Measurements from ENCODE around the gene BRINP1. TPM values are rescaled to one million over a fixed set of nuclear protein-coding genes. Genes with fewer than 3 reads are reported as not detected.

BRINP1 gene, protein sequence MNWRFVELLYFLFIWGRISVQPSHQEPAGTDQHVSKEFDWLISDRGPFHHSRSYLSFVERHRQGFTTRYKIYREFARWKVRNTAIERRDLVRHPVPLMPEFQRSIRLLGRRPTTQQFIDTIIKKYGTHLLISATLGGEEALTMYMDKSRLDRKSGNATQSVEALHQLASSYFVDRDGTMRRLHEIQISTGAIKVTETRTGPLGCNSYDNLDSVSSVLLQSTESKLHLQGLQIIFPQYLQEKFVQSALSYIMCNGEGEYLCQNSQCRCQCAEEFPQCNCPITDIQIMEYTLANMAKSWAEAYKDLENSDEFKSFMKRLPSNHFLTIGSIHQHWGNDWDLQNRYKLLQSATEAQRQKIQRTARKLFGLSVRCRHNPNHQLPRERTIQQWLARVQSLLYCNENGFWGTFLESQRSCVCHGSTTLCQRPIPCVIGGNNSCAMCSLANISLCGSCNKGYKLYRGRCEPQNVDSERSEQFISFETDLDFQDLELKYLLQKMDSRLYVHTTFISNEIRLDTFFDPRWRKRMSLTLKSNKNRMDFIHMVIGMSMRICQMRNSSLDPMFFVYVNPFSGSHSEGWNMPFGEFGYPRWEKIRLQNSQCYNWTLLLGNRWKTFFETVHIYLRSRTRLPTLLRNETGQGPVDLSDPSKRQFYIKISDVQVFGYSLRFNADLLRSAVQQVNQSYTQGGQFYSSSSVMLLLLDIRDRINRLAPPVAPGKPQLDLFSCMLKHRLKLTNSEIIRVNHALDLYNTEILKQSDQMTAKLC
- 0.12 TPM in 1 of 2 replicates, not detected in the other for total RNA-seq

DNA sequence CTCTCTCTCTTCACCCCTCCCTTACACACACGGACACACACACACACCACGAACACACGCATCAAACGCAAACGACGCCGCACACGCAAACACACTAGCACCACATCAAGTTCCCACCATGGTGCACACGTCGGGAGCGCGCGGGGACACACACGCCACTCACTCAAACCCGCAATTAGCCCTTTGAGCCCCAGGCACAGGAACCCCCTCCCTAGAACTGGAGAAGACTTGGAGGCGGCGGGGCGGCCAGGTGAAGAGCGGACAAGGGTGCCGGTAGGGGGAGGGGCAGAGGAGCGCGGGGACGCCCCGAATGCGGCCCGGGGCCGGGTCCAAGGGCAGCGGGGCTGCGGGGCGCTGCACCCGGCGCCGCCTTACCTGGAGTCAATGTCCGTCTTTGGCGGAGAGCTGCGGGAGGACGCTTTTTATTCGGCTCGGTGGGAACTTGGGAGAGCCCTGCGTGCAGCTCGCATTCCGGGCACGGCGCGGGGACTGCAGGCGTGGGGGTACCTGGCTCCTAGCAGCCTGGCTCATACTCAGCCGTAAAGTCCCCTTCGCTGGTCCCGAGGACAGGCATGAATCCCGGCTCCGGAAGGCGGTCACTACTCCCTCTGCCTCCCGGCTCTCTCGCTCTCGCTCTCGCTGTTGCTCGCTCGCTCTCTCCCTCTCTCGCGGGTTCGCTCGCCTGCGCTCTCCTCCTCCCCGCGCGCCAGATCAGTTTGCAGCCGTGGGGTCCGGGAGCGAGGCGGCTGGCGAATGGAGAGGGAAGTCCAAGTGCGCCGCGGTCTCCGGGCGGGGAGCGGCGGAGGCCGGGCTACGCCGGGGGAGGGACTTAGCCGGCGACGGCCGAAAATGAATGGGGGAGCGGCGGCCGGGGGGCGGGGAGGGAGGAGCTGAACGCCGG is at the start of gene BRINP1:
Gene BRINP1, minus strand, starts transcription at position 755 of the 901 bp plus-strand sequence. CDS start 56,080 bp downstream, outside the sequence.
- DNase-seq (ENCODE audit: extremely low read depth, low read depth, low spot score): no peak

DNA sequence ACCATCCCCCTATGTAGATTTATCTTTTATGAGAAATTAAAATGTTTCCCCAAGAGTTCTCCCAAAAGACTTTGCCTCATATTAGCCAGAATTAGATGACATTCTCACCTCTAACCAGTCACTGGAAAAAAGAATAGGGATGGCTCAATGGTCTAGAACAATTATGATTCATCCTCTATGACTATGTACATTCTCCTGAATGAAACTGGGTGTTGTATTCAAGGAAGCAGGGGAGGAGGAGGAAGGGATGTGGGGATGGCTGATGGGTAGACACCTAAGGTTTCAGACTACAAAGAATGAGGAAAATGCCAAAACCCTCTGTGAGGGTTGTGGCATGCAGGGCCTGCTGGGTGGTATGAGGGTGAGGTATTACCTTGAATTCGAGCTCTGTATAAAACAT is 49.5 kb upstream of the BRINP1 start:
- no peak for DNase-seq (ENCODE audit: extremely low read depth, low read depth, low spot score)

DNA sequence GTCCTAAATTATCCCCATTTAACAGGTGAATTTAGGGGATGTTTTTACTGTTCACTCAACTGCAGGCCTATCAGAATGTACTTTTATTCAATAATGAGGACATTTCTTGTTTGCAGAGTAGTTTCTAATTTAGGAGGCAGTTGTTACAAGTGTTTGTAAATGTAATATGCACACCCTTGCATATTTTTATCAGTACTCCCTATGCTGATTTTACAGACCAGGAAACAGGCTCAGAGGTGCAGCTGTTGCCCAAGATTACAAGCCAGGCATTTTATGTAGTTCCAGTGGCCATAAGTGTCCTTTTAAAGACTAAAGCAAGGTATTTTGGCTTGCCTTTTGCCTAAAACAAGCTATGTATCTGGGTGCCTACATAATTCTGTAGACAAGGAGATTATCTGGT is 47.6 kb upstream of the BRINP1 start:
- no peak for DNase-seq (ENCODE audit: extremely low read depth, low read depth, low spot score)

DNA sequence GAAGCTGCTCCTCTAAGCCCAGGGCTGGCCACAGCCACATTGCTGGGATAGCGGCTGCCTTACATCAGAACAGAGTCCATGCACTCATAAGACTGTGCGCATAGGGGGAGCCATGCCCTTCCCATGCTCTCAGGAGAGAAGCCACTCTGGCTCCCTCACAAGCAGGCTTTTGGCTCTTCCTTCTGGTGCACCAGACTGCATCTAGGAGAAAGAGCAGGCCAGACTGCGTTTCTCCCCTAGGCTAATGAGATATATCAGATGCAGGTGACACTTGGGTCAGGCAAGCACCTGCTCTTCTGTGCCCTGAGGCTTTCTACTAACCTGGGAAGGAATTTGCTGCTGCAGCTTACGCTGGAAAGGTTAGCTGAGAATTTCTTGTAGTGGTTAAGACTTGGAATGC is 43.2 kb upstream of the BRINP1 start:
- no peak for DNase-seq (ENCODE audit: extremely low read depth, low read depth, low spot score)

DNA sequence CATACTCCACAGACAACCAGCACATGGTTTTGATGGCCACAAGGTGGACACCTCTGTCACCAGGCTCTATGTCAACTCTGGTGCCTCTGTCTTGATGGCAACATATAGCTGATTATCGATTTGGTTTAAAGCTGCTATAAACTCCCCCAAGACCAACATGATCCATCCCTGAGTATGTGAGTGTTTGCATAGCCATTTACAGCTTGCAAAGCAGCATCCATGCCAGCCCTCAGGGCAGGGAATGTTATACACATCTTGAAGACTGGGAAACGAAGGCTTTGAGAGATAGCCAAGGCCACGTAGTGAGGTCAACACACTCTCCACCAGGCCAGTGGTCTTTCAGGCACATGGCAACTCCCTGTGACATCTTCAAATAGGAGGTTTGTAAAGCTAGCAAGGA is 40.3 kb upstream of the BRINP1 start:
- DNase-seq (ENCODE audit: extremely low read depth, low read depth, low spot score): no peak

DNA sequence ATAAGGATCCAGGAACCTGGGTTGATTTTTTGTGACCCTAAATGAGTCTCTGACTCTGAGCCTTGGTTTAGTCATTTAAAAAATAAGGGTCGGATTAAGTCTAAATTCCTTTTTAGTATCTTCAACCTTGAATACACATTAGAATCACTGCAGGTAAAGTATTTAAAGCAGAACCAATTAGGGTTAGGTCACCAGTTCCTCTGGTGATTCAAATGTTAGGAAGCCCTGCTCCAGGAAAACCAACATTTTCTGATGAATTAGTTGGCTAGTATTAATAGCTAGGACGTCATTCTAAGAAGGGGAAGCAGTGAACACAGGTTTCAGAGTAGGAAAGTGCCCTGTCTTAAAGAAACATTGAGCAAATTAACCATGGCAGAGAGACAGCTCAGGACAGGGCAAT is 31.4 kb upstream of the BRINP1 start:
- no peak for DNase-seq (ENCODE audit: extremely low read depth, low read depth, low spot score)

DNA sequence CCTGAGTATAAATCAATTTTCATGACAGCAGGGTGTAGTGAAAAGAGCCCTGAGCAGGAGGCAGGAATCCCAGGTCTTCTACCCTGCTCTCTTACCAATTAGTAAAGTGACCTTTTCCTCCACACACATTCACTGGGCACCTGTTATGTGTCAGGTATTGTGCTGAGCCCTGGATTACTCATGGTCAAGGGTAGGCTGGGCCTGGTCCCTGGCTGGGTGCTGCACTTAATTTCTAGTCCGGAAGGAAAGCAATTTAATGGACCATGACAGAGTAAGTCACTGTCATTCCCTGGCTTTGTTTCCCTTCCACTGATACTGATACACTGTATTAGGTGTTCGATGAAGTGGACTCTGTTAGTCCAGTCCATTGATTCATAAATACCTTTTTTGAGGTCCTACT is 29.1 kb upstream of the BRINP1 start:
- DNase-seq (ENCODE audit: extremely low read depth, low read depth, low spot score): no peak

DNA sequence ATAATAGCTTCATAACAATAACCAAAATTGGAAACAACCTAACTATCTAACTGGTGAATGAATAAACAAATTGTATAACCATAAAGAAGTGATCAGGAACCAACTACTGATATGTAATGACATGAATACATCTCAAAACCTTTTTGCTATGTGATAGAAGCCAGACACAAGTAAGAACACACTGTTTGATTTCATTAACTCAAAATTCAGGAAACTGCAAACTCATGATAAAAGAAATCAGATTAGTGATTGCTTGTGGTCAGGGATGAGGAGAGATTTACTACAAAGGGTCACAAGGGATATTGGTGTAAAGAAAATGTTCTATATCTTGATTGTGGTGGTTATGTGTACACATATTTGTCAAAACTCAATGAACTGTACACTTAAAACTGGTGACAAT is 22.6 kb upstream of the BRINP1 start:
- no peak for DNase-seq (ENCODE audit: extremely low read depth, low read depth, low spot score)

DNA sequence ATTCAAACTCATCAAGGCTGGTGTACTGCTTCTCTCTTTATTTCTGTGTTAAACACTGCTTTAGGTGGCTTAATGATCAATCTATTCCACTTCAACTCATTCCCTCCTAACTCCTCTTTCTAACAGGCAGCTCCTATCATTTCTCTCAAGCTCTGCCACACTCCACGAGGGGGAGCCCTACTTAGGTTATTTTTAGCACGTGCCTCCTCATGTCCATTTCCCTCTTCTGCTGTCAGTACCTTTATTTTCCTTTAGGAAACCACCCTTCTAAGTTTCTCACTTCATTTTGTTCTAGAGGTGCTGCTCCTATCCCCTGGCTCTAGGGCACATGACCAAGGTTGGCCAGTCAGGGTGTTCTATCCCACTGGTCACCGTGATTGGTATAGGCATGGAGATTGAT is 6.7 kb upstream of the BRINP1 start:
- no peak for DNase-seq (ENCODE audit: extremely low read depth, low read depth, low spot score)

DNA sequence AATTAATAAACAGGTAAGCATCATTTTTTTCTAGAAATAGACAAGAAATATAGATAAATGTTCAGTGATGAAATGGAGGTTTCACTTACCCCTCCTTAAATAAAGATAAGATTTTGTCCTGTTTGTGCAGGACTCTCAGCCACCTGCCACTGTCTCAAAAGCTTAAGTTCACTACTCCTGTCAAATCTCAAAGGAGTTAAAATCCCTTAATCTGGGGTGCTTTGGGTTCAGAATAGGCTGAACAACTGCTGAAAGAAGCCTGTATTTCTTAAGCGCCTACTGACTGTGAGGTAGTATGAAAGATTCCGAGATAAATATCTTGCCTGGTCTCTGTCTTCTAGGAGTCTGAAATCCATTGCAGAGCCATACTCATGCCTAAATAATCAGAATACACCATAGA is 3.7 kb upstream of the BRINP1 start:
- DNase-seq (ENCODE audit: extremely low read depth, low read depth, low spot score): no peak

DNA sequence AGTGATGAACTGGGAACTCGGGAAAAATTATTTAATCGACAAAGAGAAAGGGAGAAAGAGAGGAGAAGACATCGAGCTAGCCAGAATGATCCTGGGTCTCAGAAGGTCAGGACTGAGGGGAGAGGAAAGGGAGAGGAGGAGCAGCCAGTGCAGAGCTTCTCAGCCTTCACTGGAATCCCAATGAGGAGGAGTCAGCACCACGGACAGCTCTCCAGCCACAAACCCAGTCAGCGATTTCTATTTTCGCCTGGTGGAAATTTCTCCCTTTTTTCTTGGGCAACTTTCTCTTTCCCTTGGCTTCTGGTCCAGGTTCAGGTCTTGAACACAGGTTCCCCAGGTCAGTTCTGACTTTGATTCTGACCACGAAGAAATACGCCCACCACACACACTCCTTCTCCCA is 1.6 kb upstream of the BRINP1 start:
- DNase-seq (ENCODE audit: extremely low read depth, low read depth, low spot score): no peak

DNA sequence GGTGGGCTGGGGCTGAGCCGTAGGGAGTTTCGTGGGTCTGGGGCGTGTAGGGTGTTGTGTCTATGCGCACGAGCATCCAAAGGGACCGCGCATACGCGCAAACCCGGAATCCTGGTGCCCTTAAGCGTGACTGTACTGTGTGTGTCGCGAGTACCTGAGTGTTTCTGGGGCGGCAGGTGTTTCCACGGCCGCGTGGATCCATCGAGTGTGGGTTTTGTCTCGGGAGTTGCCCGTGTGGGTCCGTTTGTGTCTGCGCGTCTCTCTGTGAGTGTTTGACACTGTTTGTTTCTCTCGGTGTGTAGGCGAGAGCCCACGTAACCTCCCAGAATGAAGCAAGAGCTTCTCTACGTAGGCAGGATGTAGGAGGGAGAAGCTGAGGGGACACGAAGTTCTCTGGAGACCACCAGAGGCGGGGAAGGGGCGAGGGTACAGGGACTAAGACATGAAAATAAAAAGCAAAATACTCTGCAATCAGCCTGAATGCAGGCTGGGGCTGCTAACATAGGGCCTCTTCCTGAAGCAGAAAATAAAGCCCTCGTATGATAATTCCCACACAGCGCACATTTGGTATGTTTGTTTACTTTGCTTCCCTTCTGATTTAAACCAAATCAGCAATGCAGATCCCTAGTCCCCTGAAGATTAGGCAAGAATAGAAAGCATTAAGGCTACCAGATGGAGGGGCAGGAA is 588 bp upstream of the BRINP1 start:
- no peak for DNase-seq (ENCODE audit: extremely low read depth, low read depth, low spot score)

DNA sequence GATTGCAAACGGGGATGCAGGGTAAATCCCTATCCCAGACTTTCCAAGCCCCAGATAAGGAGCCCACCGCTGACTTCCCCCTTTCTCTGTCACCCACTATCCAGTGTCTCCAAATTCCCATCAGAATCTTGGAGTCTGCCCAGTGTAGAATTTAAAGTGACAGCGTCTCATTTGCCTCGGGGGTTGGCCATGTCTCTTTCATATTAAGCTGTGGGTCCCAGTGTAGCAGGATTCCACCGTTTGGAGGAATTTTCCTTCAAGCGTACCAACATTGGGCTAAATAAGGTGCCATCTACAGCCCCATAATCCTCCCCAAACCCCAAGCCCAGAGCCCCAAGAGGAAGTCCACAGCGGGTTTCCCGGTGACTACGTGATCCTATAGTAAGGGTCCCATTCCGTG is 1.1 kb downstream of the BRINP1 start:
- DNase-seq (ENCODE audit: extremely low read depth, low read depth, low spot score): no peak

DNA sequence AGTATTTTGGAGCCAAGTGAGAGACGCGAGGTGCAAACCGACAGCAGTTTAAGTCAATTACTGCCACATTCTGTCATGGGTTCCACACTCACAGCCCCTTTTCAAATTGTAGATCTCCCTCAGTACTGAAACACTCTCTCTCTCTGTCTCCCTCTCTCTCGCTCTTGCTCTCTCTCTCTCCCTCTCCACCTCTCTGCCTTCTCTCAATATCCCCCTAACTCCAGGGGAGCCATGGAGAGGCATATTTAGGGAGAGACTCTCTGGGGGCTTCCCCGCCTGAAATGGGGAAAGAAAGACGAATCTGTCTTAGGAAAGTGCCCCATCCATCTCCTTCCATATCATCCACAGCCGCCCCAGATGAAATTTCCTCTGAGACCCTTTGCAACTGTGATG is 1.6 kb downstream of the BRINP1 start:
- no peak for DNase-seq (ENCODE audit: extremely low read depth, low read depth, low spot score)

DNA sequence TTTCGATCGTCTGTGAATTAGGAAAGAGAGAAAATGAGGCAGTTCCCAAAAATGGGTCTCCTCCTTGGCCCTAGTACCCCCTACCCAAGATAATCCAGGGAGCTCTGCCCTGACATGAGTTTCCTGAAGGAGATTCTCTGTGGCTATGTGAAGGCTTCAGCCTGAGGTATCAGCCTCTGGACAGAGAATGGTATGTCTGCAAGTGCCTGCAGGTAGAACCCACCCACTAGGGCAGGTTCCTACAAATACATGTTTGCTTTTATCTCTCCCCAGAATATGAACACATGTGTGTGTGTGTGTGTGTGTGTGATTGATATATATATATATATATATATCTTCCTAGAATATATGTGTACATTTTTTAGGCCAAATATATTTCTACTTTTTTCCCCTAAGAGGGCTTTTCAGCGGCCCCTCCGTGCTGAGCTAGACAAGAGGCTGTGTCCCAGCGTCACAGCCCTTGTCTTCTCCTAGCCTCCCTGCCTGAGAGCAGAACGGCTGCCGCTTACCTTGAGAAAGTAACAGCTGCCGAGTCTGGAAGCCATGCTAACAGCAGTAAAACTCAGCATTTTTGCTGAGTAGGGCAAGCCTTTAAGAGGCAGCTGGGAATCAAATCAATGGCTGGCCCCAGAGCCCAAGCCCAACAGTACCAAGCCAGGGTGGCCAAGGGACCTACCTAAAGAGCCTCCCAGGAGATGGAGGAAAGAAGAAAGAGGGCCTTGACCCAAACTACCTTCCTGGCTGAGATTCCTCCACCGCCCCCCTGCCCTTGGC is 2.1 kb downstream of the BRINP1 start:
- DNase-seq (ENCODE audit: extremely low read depth, low read depth, low spot score): no peak

DNA sequence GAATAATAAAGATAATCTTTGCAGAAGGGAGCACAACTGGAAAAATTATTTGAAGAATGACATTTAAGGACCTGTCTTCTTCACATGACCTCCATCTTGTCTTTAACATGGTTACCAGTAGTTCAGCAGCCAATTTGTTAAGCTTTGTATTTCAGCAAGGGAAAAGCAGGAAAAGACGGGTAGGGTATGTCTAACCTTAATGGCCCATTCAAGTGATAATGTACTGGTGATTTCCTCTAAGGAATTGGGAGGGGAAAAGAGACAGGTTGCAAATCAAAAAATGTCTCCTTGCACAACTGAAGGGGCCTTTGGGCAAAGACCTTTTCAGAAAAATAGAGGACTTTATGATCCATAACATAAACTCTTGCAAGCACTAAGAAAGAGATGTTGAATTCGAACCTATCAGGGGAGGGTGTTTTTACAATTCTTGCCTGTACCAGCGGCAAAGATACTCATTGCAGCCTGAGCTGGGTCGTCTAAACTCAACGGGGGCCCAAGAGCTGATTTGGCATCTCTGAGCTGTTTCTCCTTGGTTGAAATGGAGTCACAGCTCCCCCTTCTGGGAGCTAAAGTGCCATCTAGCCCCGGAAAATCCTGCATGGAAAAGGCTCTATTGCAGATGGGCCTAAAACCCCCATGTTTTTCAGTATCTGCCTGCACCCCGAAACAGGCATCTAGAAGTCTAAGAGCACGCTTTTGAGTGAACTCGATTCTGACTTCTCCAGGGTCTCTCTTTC is 3.8 kb downstream of the BRINP1 start:
- no peak for DNase-seq (ENCODE audit: extremely low read depth, low read depth, low spot score)

DNA sequence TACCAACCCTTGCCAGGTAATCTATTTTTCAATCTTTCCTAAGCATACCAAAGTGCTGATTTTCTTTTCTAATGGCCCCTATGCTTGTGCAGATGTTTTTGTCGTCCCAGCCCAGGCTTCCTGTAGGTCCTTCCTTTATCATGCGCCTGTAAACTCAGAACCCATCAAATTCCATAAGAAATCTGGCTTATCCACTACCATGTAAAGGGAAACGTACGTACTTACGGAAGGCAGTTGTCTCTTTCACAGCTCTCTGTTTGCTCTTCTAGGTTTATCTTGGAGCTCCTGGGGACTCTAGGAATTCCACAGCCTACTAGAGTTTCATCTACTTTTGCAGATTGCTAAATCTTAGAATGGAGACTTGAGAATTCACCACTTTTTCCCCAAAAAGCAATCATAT is 9.0 kb downstream of the BRINP1 start:
- no peak for DNase-seq (ENCODE audit: extremely low read depth, low read depth, low spot score)

DNA sequence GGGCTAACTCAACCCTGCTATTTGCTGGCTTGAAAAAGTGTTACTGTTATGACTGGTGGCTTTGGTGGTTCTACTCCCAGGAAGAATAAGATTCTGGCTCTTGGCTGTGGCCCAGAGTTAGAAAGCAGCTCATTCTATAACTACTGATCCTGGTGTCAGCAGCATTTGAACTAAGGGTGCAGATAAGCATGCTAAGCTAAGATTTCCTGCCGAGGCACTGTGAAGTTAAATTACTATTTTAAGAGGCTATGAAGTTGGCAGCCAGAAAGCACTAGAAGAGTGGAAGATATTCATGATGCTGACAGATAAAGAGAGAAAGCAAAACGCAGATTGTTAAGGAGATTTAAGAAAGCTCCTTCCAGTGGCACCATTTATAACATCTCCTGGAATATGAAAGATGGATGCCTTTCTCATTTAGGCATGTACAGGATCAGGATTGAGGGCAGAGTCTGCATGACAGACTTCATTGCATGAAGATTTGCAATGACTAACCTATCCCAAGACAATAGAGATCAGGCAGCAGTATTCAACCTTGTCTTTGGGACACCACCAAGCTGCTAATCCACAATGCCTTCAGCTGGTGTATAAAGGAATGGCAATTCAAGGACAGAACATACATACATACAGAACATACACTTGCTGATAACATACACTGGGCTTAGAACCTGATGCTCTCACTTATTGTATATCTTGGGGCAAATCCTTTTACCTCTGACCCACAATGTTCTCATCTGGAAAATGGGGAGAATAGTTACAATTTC is 11.7 kb downstream of the BRINP1 start:
- DNase-seq (ENCODE audit: extremely low read depth, low read depth, low spot score): no peak
